Globus pallidus (tissue), 1 donor: ENCODE data around the gene TUBG2.

ENCODE experiments used
- DNase-seq: peaks from one replicate; pipeline ENCODE4 v3.0.0-alpha.2; 2015; ENCODE audit warnings: low spot score

The TUBG2 gene

DNA sequence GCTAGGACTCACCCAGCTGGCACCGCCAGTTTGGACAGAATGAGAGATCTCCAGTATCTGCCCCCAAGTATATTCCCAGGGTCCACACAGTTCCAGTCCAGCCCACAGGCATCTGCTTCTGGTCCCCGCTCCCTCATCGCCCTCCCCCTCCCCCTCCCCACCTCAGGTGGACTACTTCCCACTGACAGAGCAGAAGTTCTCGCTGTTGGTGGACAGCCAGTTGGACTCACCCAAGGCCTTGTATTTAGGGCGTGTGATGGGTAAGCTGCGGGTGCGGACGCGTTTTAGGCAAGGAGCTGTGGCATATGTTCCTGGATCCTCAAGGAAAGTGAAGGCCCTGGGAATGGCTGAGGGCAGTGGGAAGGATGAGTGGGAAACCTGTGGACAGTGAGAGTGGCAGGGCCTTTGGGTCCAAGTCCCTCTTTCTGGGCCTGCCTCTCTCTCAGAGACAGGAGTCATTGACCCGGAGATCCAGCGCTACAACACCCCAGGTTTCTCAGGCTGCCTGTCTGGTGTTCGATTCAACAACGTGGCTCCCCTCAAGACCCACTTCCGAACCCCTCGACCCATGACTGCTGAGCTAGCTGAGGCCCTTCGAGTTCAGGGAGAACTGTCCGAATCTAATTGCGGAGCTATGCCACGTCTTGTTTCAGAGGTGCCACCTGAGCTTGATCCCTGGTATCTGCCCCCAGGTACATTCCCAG is 38.2 kb downstream of the TUBG2 start:
- DNase-seq: no peak

DNA sequence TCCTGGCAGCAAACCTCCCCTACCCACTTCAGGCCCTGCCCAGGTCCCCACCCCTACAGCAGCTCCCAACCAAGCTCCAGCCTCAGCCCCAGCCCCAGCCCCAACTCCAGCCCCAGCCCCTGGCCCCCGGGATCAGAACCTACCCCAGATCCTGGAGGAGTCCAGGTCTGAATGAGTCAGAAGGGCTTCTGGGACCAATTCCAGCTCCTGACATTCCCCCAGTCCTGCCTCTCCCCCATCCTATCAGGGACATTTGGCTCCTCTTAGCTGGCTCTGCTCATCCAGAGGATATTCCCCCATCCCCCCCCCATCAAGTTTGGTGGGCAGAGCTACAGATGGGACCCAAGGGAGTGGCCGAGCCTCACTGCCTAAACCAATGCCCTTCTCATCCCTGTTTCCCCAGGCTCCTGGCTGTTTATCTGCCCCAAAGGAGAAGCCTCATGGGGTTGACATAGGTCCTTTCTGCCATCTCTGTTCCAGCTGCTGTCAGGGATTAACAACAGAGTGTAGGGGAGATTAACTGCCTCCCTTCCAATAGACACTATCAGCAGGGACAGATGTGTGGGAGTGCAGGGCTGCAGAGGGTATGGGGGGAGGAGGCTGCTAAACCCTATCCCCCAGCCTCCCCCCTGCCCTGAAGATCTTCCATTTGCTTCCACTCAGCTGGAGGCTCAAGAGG is 39.8 kb downstream of the TUBG2 start:
- DNase-seq: no peak

DNA sequence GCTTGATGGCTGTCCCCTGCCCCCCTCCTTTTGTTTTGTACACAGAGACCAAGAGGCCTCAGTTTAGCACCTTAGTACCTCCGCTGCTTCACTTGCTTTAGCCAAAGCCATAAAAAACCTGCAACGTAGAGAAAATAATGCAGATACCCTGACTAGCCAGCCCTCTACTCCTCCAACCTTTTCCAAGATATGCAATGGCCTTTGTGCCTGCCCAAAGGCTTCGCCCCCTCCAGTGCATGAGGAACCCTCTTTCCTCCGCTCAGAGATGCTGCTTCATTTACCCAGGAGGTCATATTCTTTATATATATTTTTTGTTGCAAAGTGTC is 40.3 kb downstream of the TUBG2 start:
- DNase-seq: no peak

DNA sequence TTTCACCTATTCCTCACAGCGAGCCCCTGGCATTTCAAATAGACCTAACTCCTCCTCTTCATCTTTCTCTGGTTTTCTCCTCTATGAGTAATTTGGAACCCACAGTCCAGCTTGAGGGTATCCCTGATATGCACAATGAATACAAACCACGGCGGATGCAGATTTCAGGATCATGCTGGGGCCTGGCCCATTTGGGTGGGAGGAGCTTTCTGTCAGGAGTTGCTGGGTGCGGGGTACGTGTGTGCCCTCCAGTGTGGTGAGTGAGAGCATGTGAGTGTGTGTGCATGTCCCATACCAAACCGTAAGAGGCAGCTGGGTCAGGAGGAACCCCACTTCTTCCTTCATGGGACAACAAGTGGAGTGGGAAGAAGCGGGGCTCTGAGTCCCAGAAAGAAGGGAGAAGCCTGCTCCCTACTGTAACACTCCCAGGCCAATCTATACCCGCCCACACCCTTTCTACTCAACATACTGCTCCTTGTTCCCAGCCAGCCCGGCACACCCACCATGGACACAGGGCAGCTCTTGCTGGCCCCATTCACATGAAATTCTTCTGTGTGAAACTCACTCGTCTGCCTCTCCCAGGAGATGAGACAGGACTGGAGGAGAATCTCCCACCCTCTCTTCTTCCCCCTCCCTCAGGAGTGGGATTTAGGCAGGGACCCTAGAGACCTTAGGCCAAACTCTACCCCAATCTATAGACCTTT is 41.7 kb downstream of the TUBG2 start:
- no peak for DNase-seq

DNA sequence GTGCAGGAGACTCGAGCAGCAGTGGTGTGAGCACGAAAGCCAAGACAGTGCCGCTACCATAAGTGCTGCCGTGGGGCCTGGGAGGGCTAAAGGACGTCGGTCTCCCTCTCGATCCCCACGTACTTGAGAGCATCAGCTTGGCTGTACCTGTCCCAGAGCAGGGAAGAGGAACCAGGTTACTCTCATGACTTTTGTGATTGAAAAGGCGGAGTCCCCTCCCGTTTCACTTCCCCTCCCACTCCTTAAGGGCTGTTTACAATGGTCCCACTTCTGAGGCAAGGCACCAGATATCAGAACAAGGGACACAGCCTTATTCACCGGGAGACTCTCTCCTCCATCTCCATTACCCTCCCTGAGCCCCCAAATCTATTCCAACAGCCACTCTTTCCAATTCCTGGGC is 43.4 kb downstream of the TUBG2 start:
- DNase-seq: no peak

DNA sequence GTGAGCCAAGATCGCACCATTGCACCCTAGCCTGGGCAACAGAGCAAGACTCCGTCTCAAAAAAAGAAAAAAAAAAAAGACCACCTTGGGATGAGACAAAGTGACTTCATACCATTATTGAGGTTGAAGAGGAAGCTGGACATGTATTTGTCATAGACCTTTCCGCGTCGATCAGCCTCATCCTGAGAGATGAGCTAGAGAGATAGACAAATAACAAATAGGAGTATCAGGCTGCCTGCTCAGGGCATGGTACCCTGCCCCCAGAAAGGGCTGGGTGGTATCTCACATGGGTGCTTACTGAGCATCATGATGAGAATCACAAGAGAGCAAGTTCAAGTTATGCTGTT is 45.4 kb downstream of the TUBG2 start:
- DNase-seq: no peak

DNA sequence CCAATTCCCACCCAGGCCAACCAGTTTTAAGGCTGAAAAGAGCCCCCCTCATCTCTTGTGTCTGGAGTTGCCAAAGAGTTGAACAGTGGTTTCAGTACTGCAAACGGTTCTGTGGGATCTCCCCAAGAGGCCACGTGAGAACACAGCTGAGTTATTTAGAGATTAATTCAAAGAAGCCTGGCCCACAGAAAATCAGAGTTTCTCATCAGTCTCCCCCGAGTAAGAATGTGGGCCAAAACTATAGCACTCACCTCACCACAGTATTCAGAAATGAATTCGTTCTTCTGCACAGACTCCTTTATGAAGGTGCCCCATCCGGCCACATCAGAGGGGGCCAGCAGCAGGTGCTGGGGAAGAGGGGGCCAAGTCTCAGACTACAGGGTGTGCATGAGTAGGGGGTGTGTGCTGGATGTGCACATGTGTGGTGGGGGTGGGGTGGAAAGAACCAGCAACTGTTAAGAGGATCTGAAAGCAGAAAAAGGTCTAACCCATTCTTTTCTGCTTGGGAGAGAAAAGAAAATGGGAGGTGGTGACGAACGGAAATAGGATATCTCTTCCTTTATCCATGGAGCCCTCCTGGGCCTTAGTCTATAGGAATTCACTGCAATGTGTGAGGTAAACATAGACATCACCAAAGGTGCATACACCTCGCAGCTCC is 45.9 kb downstream of the TUBG2 start:
- DNase-seq: no peak

DNA sequence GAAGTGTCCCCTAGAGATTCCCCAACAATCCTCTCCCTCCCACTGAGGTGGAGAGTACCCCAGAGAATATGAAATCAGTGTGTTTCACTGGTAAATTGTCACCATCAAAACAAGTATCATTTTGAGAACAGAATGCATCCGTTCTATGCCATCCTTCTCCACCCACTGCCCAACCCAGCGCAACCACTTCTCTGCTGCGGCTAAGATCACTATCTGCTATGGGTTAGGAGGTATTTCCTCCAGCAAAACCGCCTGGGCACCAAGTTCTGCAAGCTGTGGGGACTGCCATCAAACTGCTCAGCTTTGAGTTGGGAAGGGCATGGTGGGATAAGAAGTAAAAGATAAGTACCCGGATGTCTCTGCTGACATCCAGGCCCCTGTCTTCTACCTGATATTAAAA is 47.6 kb downstream of the TUBG2 start:
- DNase-seq: no peak

DNA sequence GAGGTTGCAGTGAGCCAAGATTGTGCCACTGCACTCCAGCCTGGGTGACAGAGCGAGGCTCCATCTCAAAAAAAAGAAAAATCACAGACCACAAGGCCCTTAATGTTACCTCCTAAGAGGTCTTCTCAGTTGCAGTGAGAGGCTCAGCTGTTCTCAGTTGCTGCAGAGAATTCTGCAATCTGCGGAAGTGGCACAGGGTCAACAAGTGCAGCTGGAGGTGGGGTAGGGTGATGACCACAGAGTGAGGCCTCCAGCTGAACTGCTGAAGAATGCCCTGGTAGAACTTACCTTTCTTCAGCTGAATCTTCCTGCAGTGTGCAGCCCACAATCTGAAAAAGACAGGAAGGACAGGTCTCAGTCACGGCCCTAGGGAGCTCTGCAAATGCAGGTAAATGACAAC is 49.5 kb downstream of the TUBG2 start:
- DNase-seq: no peak

DNA sequence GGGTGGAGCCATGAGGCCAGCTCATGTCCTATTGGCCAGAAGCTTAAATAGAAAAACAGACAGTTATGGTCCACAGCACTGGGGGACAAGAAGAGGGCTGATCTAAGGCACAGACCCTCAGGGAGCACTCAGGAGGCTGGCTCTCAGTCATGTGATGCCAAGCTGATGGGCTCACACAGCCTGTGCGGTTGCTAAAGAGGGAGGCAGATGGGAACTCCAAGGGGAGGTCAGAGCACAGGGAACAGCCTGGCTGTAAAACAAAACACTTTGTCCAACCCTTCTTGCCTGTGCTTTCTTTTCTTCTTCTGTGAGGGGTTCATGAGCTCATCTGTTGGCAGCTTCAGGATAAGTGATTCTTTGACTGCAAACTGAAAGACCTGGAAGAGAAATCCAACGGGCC is 50.5 kb downstream of the TUBG2 start:
- DNase-seq: no peak
